ENCODE measurements around the gene ZNF831.

ZNF831 gene

GRCh38 chr20:59253779-59254319 lies 90.2 kb downstream of the ZNF831 start:
- DNase-seq: peak; percentile 43

- no peak for DNase-seq
These were observed 91.6 kb downstream of the ZNF831 start for GRCh38 chr20:59255256-59255655.

- DNase-seq: no peak
These were observed 94.6 kb downstream of the ZNF831 start for GRCh38 chr20:59258221-59258621.

GRCh38 chr20:59259946-59260345 lies 96.3 kb downstream of the ZNF831 start:
- no peak for DNase-seq

- DNase-seq: no peak
These were observed 101.7 kb downstream of the ZNF831 start for GRCh38 chr20:59265298-59265697.

- no peak for DNase-seq
These were observed 105.2 kb downstream of the ZNF831 start for GRCh38 chr20:59268870-59269269.

- no peak for DNase-seq
These were observed 105.9 kb downstream of the ZNF831 start for GRCh38 chr20:59269411-59270025.

DNA sequence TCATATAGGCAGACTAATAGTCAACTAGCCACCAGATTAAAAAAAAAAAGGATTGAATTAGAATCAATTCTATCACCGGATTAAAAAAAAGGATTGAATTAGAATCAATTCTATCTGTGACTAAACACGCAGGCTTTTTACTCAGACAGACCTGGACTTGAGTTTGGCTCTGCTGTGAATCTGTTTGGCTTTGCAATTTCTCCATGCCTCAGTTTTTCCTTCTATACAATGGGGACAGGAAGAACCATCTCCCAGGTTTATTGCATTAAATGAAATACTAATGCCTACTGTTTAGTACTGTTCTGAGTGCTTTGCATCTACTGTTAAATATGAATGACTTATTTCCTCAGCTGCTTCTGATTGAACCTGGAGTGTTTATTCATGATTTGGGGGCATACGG lies 106.8 kb downstream of the ZNF831 start:
- no peak for DNase-seq

GRCh38 chr20:59273739-59274357 lies 110.2 kb downstream of the ZNF831 start:
- DNase-seq: no peak

GRCh38 chr20:59276938-59277337 lies 113.3 kb downstream of the ZNF831 start:
- no peak for DNase-seq

DNA sequence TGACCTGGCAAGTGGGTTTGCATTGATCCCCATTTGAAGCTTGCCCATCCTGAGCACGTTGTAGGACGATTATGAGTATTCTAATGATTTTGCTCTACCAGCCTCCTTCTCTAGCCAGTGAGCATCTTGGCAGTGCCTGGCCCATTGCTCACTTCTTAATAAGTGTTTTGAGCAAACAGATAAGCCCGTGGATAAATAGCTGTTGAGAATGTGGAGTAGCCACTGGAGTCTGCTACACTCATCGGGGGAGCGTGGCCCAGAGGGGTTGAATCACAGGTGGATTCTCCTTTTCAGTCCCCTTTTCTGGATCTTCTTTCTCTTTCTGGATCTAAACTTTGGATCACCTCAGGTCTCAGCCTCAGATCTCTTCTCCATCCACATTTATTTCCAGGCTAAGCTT lies 120.8 kb downstream of the ZNF831 start:
- DNase-seq: no peak

DNA sequence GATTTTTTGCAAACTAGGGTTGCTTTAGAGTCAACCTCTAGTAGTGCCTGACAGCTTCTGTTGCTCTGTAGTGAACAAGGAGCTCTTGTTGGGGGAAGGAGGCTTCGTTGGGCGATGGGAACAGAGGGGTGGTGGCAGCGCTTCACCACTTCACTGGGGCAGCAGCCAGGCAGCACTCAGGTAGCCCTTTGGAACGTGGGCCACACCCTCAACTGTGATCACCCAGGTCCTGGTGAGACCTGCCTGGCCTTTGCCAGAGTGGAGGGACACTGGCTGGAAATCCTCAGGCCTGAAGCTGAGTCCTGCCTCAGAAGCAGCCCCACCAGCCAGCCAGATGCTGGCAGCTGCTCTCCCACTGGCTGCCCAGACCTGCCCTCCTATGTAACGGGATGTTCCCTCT lies 126.4 kb downstream of the ZNF831 start:
- no peak for DNase-seq

DNA sequence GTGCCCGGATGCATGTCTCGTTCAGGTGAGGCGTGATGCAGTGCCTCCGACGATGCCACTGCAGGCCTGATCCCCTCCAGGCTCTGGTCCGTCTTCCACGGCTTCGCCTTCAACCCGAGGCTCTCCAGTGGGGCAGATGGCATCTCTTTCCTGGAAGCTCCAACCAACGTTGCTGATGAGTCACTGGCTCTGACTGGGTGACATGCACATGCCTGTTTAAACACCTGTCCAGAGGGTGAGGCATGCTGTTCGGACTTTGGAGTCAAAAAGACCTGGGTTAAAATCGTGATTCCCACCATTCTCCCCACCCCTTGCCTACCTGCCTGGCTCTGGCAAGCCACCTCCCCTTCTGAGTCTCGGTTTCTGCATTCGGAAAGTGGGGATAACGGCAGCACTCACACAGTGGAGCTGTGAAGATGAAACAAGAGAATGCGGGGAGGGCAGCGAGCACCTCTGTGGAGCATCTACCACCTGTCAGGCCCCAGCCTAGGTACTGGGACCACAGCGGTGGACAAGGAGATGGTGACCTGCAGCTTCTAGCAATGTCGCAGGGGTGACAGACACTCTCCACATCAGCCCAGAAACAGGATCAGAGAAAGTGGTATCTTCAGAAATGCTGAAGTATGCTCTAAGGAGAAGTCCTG lies 128.2 kb downstream of the ZNF831 start:
- no peak for DNase-seq

DNA sequence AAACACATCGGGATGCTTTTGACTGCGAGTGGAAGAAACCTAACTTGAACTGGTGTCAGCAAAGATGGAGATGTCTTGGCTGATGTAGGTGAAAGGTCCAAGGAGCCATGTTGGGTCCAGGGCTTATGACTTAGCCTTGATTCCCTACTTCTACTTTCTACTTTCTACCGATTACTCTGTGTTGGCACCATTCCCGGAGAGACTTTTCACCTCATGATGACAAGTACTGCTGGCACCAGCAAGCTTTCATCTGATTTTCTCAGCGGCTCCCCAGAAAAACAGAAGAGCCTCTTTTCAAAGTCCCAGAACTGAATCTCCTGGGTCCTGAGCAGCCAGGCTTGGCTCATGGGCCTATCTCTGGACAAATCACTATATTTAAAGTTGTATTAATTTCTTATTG lies 131.9 kb downstream of the ZNF831 start:
- no peak for DNase-seq

- DNase-seq: no peak
These were observed 134.1 kb downstream of the ZNF831 start for GRCh38 chr20:59297686-59298085.

- no peak for DNase-seq
These were observed 136.3 kb downstream of the ZNF831 start for GRCh38 chr20:59299945-59300332.

DNA sequence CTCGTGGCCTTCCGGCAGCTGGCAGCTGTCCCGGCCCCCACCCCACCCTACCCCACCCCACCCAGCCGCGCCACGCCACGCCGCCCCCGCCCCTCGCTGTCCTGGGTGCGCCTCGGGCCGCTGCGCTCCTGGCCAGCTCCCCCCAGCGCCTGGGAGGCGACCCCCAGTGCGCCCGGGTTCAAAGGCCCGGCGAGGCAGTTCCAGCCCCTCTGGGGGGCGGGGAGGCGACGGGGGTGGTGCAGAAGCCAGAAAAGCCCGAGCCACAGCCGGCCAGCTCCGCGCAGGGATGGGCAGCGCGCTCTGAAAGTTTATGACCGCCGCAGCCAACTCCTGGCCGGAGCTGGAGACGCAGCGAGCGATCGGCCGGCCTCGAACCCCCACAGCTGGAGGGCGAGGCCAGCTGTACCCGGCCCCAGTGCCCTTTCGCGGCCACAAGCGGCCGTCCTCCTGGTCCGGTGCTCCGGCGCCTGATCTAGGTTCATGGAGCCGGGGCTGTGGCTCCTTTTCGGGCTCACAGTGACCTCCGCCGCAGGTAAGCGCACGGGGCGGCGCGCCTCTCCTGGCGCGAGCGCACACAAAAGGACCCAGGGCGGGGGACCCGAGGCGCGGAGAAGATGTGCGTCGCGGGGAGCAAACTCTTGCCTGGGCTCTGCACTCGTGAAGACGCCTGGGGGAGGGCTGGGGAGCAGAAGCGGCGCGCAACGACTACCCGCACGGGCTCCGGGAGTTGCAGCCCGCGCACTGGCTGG lies 136.9 kb downstream of the ZNF831 start, which contains the start of gene EDN3:
EDN3 (plus strand) TSS at position 279 of the 749 bp plus-strand sequence; CDS start at position 481, 202 bp downstream.
- DNase-seq: no peak

DNA sequence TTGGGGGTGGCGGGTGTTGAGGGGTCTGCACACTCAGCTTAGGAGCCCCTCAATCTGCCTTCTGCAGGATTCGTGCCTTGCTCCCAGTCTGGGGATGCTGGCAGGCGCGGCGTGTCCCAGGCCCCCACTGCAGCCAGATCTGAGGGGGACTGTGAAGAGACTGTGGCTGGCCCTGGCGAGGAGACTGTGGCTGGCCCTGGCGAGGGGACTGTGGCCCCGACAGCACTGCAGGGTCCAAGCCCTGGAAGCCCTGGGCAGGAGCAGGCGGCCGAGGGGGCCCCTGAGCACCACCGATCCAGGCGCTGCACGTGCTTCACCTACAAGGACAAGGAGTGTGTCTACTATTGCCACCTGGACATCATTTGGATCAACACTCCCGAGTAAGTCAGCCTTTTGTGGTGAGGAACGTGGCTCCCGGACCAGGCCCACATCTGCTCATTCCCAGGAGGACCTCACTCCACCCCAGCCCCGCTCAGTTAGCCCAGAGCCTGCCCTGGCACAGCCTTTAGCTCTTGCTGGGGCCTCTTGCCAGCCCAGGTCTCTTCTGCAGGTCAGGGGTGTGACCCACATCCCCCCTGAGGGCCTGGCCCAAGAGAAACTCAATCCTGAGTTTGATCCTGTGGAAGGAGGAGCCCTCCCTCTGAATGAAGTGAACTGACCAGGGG lies 137.9 kb downstream of the ZNF831 start:
- DNase-seq: no peak

DNA sequence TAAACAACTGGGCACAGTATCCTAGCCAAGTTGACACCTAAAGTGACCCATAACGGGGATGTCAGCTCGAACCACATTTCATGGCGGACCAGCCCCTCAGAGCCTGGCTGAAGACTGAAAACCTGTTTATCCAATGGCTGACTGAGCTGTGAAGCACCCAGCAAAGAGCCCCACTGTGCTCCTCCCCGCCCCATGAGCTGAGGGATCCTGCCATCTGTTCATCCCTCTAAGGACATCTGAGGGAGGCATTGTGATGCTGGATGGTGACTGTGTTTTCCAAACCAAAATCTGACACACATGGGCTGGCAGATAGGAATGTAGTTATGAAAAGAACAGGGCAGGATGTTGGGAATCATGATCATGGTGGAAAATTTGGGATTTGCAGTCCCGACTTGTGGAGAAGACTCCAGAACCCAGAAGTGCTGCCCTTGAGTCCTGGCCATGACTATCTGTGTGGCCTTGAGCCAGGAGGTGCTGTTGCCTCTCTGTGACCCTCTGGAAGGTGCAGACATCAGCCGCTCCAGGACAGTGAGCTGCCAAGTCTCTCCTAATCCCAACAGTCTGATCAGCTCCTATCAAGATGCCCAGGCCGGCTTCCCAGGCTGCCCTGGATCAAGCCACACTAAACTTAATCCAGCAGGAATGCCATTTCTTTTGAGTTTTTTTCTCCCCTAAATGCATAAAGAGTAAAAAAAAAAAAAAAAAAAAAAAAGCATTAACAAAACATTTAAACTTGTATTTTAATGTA lies 142.5 kb downstream of the ZNF831 start:
- DNase-seq: no peak

DNA sequence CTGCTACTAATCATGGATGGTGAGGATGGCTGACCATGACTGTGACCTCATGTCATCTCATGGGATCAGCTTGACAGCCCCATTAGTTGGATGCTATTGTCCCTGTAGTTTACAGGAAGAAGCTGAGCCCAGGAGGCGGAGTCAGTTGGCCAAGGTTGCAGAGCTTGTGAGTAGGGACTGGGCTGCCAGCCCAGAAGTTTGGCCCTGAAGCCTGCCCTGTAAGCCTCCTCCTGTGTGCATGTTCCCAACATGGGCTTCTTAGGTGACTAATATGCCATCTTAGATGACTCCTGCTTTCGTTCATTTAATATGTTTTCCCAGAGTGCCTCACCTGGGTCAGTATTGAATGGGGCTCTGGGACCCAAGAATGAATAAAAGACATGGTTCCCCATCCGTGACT lies 143.6 kb downstream of the ZNF831 start:
- no peak for DNase-seq

All from activated T-cell treated with anti-CD3 and anti-CD28 coated beads, Interleukin-2, amount 50 U/mL, for 1 hour (primary cell).